CD8-positive, alpha-beta memory T cell (primary cell): ENCODE measurements around the gene IKZF2. TPM values are rescaled to one million over a fixed set of nuclear protein-coding genes. Genes with fewer than 3 reads are reported as not detected.

Source experiments
- CTCF ChIA-PET: fragments of 350-600 bp; sonication (Branson Sonifier 250); formaldehyde crosslinking; loops from one replicate; lab custom pipeline; 2021; ENCODE audit warnings: antibody characterized with exemption; lab: Charles Lee
- POLR2A ChIA-PET: fragments of 350-600 bp; sonication (Branson Sonifier 250); formaldehyde crosslinking; loops from one replicate; lab custom pipeline; 2021; ENCODE audit warnings: antibody characterized with exemption; lab: Charles Lee
- DNase-seq, 5 donors: peaks; one replicate each; pipeline versions ENCODE4 v3.0.0 to v3.0.0-alpha.2; 2020 to 2022; ENCODE audit warnings: mixed read lengths in 1 of 5
- H3K27ac ChIP-seq: one replicate; pipeline ENCODE4 v1.7.0; 2013; ENCODE audit warnings: low read depth, mild to moderate bottlenecking, low read length, moderate library complexity
- H3K27me3 ChIP-seq: 2 replicates; pipeline ENCODE4 v1.7.0; 2013; ENCODE audit warnings: low read length, mild to moderate bottlenecking; ENCODE audit not compliant: insufficient read depth, poor library complexity, severe bottlenecking
- H3K36me3 ChIP-seq: 2 replicates; pipeline ENCODE4 v1.7.0; 2013; ENCODE audit warnings: mild to moderate bottlenecking, low read length, moderate library complexity; ENCODE audit not compliant: insufficient read depth
- H3K4me1 ChIP-seq: 2 replicates; pipeline ENCODE4 v1.7.0; 2013; ENCODE audit warnings: mild to moderate bottlenecking, low read length, moderate library complexity; ENCODE audit not compliant: insufficient read depth
- H3K4me3 ChIP-seq: 2 replicates; pipeline ENCODE4 v1.7.0; 2013; ENCODE audit warnings: mild to moderate bottlenecking, low read length
- H3K9me3 ChIP-seq: 2 replicates; pipeline ENCODE4 v1.7.0; 2013; ENCODE audit warnings: mild to moderate bottlenecking, low read length
- H3K27ac Mint-ChIP-seq, 8 donors: one replicate each; pipeline ENCODE4 v1.8.0; 2020 to 2021; ENCODE audit warnings: mixed read lengths in 8 of 8, mild to moderate bottlenecking in 6 of 8, inconsistent platforms in 3 of 8, moderate library complexity in 3 of 8
- H3K27me3 Mint-ChIP-seq, 2 donors: one replicate each; pipeline ENCODE4 v1.8.0; 2020 to 2021; ENCODE audit warnings: mixed read lengths in 2 of 2, mild to moderate bottlenecking in 1 of 2, moderate library complexity in 1 of 2
- H3K36me3 Mint-ChIP-seq, 3 donors: one replicate each; pipeline ENCODE4 v1.8.0; 2020 to 2021; ENCODE audit warnings: mixed read lengths in 3 of 3, inconsistent platforms in 1 of 3, mild to moderate bottlenecking in 1 of 3
- H3K4me1 Mint-ChIP-seq, 3 donors: one replicate each; pipeline ENCODE4 v1.8.0; 2020 to 2021; ENCODE audit warnings: mixed read lengths in 3 of 3, inconsistent platforms in 1 of 3, mild to moderate bottlenecking in 1 of 3
- H3K4me3 Mint-ChIP-seq, 7 donors: one replicate each; pipeline ENCODE4 v1.8.0; 2020 to 2021; ENCODE audit warnings: mixed read lengths in 7 of 7, mild to moderate bottlenecking in 6 of 7, moderate library complexity in 4 of 7, inconsistent platforms in 2 of 7
- H3K9me3 Mint-ChIP-seq, 5 donors: one replicate each; pipeline ENCODE4 v1.8.0; 2020 to 2022; ENCODE audit warnings: mixed read lengths in 5 of 5, mild to moderate bottlenecking in 3 of 5, moderate library complexity in 2 of 5, inconsistent platforms in 1 of 5
- polyA plus RNA-seq: library from polyadenylated mRNA; unstranded; fragments of 300-500 nt; fragmentation: Illumina TruSeq; gene quantifications from one replicate; pipeline ENCODE4 v1.2.3, GENCODE V29; 2021
- total RNA-seq, 2 experiments: library from RNA; stranded (reverse); gene quantifications; one replicate each; pipeline ENCODE4 v1.2.3, GENCODE V29; 2021

IKZF2 gene
- total and polyA plus RNA-seq, 3 experiments from 2014 or later: 4.0 to 10.0 (median 8.9) TPM

DNA sequence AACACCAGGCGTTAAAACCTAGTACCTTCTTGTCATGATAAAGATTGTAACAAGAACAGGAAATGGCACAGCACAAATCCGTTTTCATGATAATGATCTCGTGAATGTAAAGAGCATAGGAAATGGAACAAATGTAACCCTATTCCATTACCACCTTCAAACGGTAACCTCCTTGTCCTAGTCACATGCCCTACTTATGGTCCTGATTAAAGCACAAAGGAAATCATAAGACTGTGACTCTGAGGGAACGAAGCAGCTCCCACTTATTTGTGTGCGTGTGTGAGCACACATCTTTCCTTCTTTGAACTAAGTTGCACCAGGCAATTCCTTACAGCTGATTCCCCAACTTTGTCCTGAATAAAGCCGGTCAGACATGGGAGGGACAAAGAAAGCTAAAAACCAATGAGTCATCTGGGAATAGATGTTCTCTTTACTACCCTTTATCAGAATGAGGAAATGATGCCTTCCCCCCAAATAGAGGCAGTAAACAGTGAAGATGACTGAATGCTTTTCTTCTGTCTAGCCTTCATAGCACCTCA, 192.6 kb downstream of the IKZF2 start:
- peak in 1 of 5 donors; percentile 31 for DNase-seq
- no peak overlapping the region for H3K27ac ChIP-seq
- POLR2A ChIA-PET: no interaction called here
- Mint-ChIP-seq H3K27ac (peak overlapping the region; percentile 52 to 99 (median 90)), H3K4me3 (peak overlapping the region; percentile 24 to 74 (median 59)), H3K4me1 (peaks cover 33 to 59% (median 50%) of the 10 kb centered on the region in 3 donors), H3K27me3 (no peaks in the 10 kb centered on the region), H3K9me3 (no peaks in the 10 kb centered on the region), H3K36me3 (peaks cover 0 to 17% (median 1%) of the 10 kb centered on the region in 3 donors)
- H3K9me3 ChIP-seq: no peaks in the 10 kb centered on the region
- no peaks in the 10 kb centered on the region for H3K27me3 ChIP-seq
- no peak overlapping the region for H3K4me3 ChIP-seq
- CTCF ChIA-PET: no interaction called here
- H3K36me3 ChIP-seq: no peaks in the 10 kb centered on the region
- peaks cover 9% of the 10 kb centered on the region for H3K4me1 ChIP-seq

DNA sequence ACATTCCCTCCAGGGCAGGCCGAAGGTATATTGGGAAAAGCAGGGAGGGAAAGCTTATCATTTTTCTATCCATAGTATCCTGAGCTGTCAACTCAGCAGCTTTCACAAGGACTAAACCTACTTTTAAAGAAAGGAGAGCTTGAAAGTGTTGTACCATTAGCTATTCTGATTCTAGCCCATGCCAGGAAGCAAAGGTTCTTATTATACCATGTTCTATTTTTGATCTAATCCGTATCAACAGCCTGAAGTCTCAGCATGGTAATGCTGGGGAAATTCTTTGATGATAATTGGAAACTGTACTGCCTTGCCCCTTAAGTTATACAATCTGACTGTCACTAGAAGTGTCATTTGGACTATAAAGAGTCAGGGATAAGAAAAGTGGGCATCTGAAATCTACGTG, 193.3 kb downstream of the IKZF2 start:
- peaks cover 9% of the 10 kb centered on the region for H3K4me1 ChIP-seq
- Mint-ChIP-seq H3K4me3 (peak overlapping the region in 6 of 7 donors; percentile 26 to 74 (median 60)), H3K4me1 (peaks cover 33 to 63% (median 54%) of the 10 kb centered on the region in 3 donors), H3K36me3 (peaks cover 0 to 24% (median 4%) of the 10 kb centered on the region in 3 donors), H3K27me3 (no peaks in the 10 kb centered on the region), H3K9me3 (peaks cover 0 to 4% (median 0%) of the 10 kb centered on the region in 5 donors), H3K27ac (peak overlapping the region; percentile 52 to 99 (median 90))
- ChIA-PET CTCF (interaction anchor here (1.5 kb wide), 1 partner anchor 8 kb away, joined by 3 read pairs; no protein-coding TSS in a partner anchor), POLR2A (no interaction called here)
- H3K4me3 ChIP-seq: no peak overlapping the region
- no peaks in the 10 kb centered on the region for H3K27me3 ChIP-seq
- DNase-seq: no peak
- no peaks in the 10 kb centered on the region for H3K36me3 ChIP-seq
- no peak overlapping the region for H3K27ac ChIP-seq
- H3K9me3 ChIP-seq: no peaks in the 10 kb centered on the region

DNA sequence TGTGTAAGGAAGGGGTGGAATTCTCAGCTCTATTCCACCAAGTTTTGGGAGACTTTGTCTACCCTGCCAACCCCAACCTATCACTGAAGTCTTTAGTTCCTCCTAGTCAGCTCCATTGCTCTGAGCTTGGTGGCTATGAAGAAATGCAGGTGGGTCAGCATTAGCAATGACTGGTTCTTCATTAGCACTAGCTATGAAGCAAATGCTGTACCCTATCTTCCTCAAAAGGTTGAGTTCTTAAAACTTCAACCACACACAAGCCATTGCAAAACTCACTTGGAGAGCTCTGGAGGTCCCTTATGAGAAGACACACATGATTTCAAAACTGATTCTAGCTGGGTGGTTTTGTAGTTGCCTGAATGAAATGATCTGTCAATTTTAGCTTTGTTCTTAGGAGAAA, 193.8 kb downstream of the IKZF2 start:
- Histone ChIP-seq H3K36me3 (no peaks in the 10 kb centered on the region), H3K4me1 (peaks cover 9% of the 10 kb centered on the region), H3K27ac (no peak overlapping the region), H3K27me3 (no peaks in the 10 kb centered on the region), H3K4me3 (no peak overlapping the region), H3K9me3 (no peaks in the 10 kb centered on the region)
- Mint-ChIP-seq H3K4me1 (peaks cover 33 to 65% (median 55%) of the 10 kb centered on the region in 3 donors), H3K27ac (peak overlapping the region in 7 of 8 donors; percentile 70 to 99 (median 91)), H3K9me3 (peaks cover 0 to 5% (median 0%) of the 10 kb centered on the region in 5 donors), H3K4me3 (peak overlapping the region in 5 of 7 donors; percentile 19 to 79 (median 66)), H3K27me3 (no peaks in the 10 kb centered on the region), H3K36me3 (peaks cover 0 to 27% (median 5%) of the 10 kb centered on the region in 3 donors)
- ChIA-PET POLR2A (no interaction called here), CTCF (interaction anchor here (1.5 kb wide), 1 partner anchor 9 kb away, joined by 3 read pairs; no protein-coding TSS in a partner anchor)
- DNase-seq: no peak

DNA sequence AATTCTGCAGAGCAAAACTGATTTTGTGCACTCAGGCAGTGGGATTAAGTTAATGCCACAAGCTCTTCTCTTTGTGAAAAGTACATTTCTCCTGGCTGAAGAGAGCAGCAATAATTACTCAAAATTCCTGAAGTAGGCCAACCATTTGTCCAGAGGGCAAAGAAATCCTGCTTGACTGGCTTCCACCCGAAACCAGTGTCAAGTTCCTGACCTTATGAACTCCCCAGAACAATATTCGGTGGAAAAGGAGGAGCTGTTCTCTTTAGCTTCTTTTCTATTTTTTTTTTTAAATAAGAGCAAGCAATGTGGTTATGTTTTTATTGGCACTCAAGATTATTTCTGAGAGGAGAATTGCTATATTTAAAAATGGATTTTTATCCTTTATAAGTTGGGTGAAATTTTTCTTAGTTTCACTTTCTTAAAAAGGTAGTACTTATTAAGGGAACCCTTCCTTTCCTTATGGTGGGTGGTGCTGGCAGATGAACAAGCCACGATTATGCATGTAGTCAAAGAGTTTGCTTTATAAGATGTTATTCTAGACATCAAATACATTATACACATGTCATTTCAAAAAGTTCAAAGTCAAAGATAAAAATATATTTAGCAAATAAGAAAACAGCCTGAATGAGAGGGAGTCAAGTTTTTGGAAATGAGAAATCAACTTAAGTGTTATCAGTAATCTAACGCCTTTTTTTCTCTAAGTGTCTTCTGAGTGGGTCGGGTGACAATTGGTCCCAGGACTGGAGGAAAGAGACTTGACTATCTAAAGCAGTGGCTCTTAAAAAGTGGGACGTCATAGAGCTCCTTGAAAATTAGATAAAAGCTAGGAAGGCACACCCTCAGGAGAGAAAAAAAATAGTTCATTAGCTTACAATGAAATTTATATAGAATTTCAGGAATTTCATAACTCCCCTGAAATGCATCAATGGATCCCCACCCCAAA, 194.5 kb downstream of the IKZF2 start:
- POLR2A ChIA-PET: no interaction called here
- H3K4me3 Mint-ChIP-seq: peak overlapping the region; percentile 36 to 79 (median 56)

DNA sequence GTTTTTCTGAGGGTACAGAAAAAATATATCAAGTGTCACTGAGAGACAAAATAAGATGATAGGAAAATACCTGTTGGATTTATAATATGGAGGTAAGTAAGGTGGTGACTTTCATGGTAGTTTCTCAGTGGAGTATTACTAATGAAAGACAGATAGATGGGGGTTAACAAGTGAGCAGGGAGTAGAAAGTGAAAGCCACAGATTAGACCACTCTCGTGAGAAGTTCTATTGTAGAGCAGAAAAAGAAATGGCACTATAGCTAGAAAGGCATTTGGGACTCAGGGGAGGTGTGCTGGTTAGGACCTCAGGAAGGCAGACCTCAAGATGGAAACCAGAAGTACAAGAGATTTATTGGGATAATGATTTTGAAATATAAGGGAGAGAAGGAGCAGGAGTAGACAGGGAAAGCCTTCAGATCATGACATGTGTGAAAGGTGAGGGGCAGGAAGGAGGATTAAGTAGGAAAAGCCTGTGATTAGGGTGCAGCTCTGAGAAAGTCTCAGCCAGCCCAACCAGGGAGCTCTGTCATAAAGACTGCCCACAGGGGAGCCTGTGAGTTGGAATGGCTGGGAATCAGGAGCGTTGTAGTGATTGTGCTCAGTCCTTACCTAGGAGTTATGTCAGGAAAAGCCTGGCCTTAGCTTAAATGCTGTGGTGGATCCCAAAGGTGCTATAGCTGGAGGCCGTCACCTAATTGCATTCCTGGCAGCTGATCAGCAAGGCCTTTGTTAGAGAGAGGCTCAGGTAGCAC, 198.1 kb downstream of the IKZF2 start:
- H3K4me1 ChIP-seq: no peaks in the 10 kb centered on the region
- H3K36me3 ChIP-seq: no peaks in the 10 kb centered on the region
- ChIA-PET CTCF (no interaction called here), POLR2A (no interaction called here)
- Mint-ChIP-seq H3K4me3 (peak overlapping the region in 2 of 7 donors; percentile 22 to 50), H3K27me3 (no peaks in the 10 kb centered on the region), H3K9me3 (peaks cover 0 to 7% (median 0%) of the 10 kb centered on the region in 5 donors), H3K4me1 (peaks cover 21 to 28% (median 23%) of the 10 kb centered on the region in 3 donors), H3K27ac (peak overlapping the region in 4 of 8 donors; percentile 35 to 83 (median 65)), H3K36me3 (peaks cover 0 to 33% (median 6%) of the 10 kb centered on the region in 3 donors)
- no peak for DNase-seq
- H3K9me3 ChIP-seq: no peaks in the 10 kb centered on the region
- H3K4me3 ChIP-seq: no peak overlapping the region
- no peaks in the 10 kb centered on the region for H3K27me3 ChIP-seq
- H3K27ac ChIP-seq: no peak overlapping the region

More for the DNA sequence above, 194.5 kb downstream of the IKZF2 start:
- peaks cover 9% of the 10 kb centered on the region for H3K4me1 ChIP-seq
- no peaks in the 10 kb centered on the region for H3K36me3 ChIP-seq
- no peak for DNase-seq
- no peaks in the 10 kb centered on the region for H3K27me3 ChIP-seq
- CTCF ChIA-PET: interaction anchor here (1.5 kb wide), 1 partner anchor 9 kb away, joined by 3 read pairs; no protein-coding TSS in a partner anchor
- H3K4me3 ChIP-seq: no peak overlapping the region
- H3K27ac ChIP-seq: no peak overlapping the region
- peaks cover 0 to 5% (median 0%) of the 10 kb centered on the region in 5 donors for H3K9me3 Mint-ChIP-seq
- H3K4me1 Mint-ChIP-seq: peaks cover 33 to 63% (median 52%) of the 10 kb centered on the region in 3 donors
- peak overlapping the region in 7 of 8 donors; percentile 21 to 99 (median 91) for H3K27ac Mint-ChIP-seq
- H3K27me3 Mint-ChIP-seq: no peaks in the 10 kb centered on the region
- H3K9me3 ChIP-seq: no peaks in the 10 kb centered on the region
- peaks cover 0 to 27% (median 5%) of the 10 kb centered on the region in 3 donors for H3K36me3 Mint-ChIP-seq

DNA sequence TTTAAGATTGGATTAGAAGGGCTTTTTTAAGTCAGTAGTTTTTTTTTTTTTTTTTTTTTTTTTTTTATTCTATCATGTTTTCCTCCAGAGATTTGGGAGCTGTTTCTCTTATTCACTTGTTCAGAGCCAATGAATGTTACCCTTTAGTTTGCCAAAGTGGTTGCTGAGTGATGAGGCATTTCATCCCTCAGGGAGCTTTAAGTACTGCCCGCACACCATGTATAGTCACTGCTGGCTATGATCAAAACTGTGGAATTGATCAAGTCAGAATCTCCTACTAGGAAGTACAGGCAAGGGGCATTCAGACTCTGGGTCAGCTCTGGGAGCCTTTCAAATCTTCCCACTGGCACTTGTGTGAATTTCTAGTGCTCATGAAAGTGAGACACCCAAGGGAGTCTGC, 201.6 kb downstream of the IKZF2 start:
- POLR2A ChIA-PET: no interaction called here

More for the DNA sequence above, 201.6 kb downstream of the IKZF2 start:
- DNase-seq: no peak
- peaks cover 0 to 6% (median 6%) of the 10 kb centered on the region in 3 donors for H3K4me1 Mint-ChIP-seq
- H3K9me3 ChIP-seq: no peaks in the 10 kb centered on the region
- H3K36me3 Mint-ChIP-seq: peaks cover 0 to 31% (median 6%) of the 10 kb centered on the region in 3 donors
- H3K4me3 Mint-ChIP-seq: no peak overlapping the region
- H3K27ac ChIP-seq: no peak overlapping the region
- H3K27me3 ChIP-seq: no peaks in the 10 kb centered on the region
- no peak overlapping the region for H3K27ac Mint-ChIP-seq
- no peaks in the 10 kb centered on the region for H3K36me3 ChIP-seq
- no peak overlapping the region for H3K4me3 ChIP-seq
- CTCF ChIA-PET: no interaction called here
- H3K27me3 Mint-ChIP-seq: no peaks in the 10 kb centered on the region
- no peaks in the 10 kb centered on the region for H3K4me1 ChIP-seq
- peaks cover 0 to 7% (median 0%) of the 10 kb centered on the region in 5 donors for H3K9me3 Mint-ChIP-seq
